Thyroid gland (tissue), 4 donors: ENCODE data around the gene KCNJ10. TPM values are rescaled to one million over a fixed set of nuclear protein-coding genes. Genes with fewer than 3 reads are reported as not detected.

ENCODE experiments used
- DNase-seq, 2 donors: peaks; one replicate each; pipeline ENCODE4 v3.0.0-alpha.2; 2019
- H3K27ac ChIP-seq, 3 donors: fragments of 200-600 bp; sonication (generic); 1 replicate in 2 of 3; 2 replicates in 1 of 3; pipeline ENCODE4 v1.5.1; 2016 to 2019; ENCODE audit warnings: mild to moderate bottlenecking in 1 of 3, moderate library complexity in 1 of 3
- H3K27me3 ChIP-seq: fragments of 200-600 bp; sonication (generic); one replicate; pipeline ENCODE4 v1.5.1; 2019
- H3K36me3 ChIP-seq, 2 donors: fragments of 200-600 bp; sonication (generic); one replicate each; pipeline ENCODE4 v1.5.1; 2016 to 2019
- H3K4me1 ChIP-seq, 2 donors: fragments of 200-600 bp; sonication (generic); one replicate each; pipeline ENCODE4 v1.5.1; 2017 to 2019
- H3K4me3 ChIP-seq, 3 donors: fragments of 200-600 bp; sonication (generic); replicated peaks in 1 of 3; 1 replicate in 2 of 3; 2 replicates in 1 of 3; pipeline ENCODE4 v1.5.1; 2016; ENCODE audit warnings: mild to moderate bottlenecking in 1 of 3
- H3K9me3 ChIP-seq: fragments of 200-600 bp; sonication (generic); one replicate; pipeline ENCODE4 v1.5.1; 2017
- CTCF ChIP-seq, 6 experiments: fragments of 200-600 bp in 3 of 6; fragments of 450-650 bp in 3 of 6; sonication (generic) in 3 of 6; IDR thresholded peaks; one replicate each; pipeline ENCODE4 v1.5.1; 2016 to 2019; ENCODE audit warnings: antibody characterized with exemption in 6 of 6, mild to moderate bottlenecking in 2 of 6, inconsistent platforms in 1 of 6, moderate library complexity in 1 of 6
- POLR2A ChIP-seq, 2 donors: fragments of 450-650 bp; IDR thresholded peaks; one replicate each; pipeline ENCODE4 v1.6.1; 2017; ENCODE audit warnings: antibody characterized with exemption in 2 of 2, mild to moderate bottlenecking in 2 of 2, moderate library complexity in 1 of 2
- WGBS, 2 donors: methylation state at CpG; one replicate each; pipeline ENCODE4 v1.1.5; 2017; 5-methylcytosine and 5-hydroxymethylcytosine counted together
- intact Hi-C: fragments of 100-400 bp; cut with DNase I; formaldehyde crosslinking; loops from one replicate; pipeline ENCODE4 v1.15.1; 2023
- total RNA-seq, 4 donors: library from RNA; depleted of rRNA; stranded (reverse); fragments of >200 nt; gene quantifications; one replicate each; pipeline ENCODE4 v1.2.3, GENCODE V29; 2016

The KCNJ10 gene
- total RNA-seq, 4 donors from 2014 or later = 0.13 to 0.45 (median 0.33) TPM; not detected in 1

DNA sequence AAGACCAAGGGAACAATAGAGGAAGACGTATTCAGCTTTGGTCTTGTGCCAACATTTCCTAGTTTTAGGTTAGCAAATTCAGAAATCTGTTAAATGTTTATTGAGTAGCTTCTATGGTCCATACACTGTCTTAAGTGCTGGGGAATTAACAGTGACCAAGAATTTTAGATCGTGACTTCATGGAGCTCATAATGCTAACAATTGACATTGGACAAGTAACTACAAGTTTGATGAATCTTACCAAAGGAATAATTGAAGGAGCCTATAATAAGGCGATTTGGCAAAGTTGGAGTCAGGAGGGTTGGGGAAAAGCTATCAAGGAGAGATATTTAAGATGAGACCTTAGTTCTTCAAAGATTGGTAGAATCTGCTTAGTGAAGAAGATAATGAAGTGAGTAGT is 114.5 kb downstream of the KCNJ10 start:
- H3K9me3 ChIP-seq = no peaks in the 10 kb centered on the region
- no peak overlapping the region for H3K27ac ChIP-seq
- no peak overlapping the region for H3K4me3 ChIP-seq
- no peaks in the 10 kb centered on the region for H3K36me3 ChIP-seq
- TF ChIP-seq CTCF (IDR thresholded peaks at IDR 0.05) = no peak
- no peak for TF ChIP-seq POLR2A (IDR thresholded peaks at IDR 0.05)
- no peaks in the 10 kb centered on the region for H3K27me3 ChIP-seq
- DNase-seq = no peak
- WGBS, 2 donors = 90 to 92% methylated on average over 3 of the region's 3 CpGs
- intact Hi-C loops = no loop called here
- no peaks in the 10 kb centered on the region for H3K4me1 ChIP-seq

GRCh38 chr1:159953536-159954515 is 116.1 kb downstream of the KCNJ10 start, which contains the start of gene SLAMF9:
TSS of gene SLAMF9 (minus strand) at chr1:159954237. CDS start at chr1:159954137, 100 bp downstream.
- no peak for DNase-seq
- no peaks in the 10 kb centered on the region for H3K36me3 ChIP-seq
- TF ChIP-seq CTCF (IDR thresholded peaks at IDR 0.05) (no peak), POLR2A (IDR thresholded peaks at IDR 0.05) (no peak)
- WGBS, 2 donors = 75 to 86% methylated on average over 11 of the region's 11 CpGs
- no peak within 1 kb of the TSS for H3K27ac ChIP-seq
- intact Hi-C loops = no loop called here
- no peaks in the 10 kb centered on the region for H3K27me3 ChIP-seq
- H3K9me3 ChIP-seq = no peaks in the 10 kb centered on the region
- peaks cover 6 to 8% of the 10 kb centered on the region in 2 donors for H3K4me1 ChIP-seq
- no peak within 1 kb of the TSS for H3K4me3 ChIP-seq

- Histone ChIP-seq H3K4me1 (peaks cover 12 to 17% of the 10 kb centered on the region in 2 donors), H3K27me3 (no peaks in the 10 kb centered on the region), H3K9me3 (no peaks in the 10 kb centered on the region), H3K36me3 (no peaks in the 10 kb centered on the region), H3K27ac (no peak overlapping the region), H3K4me3 (no peak overlapping the region)
- TF ChIP-seq CTCF (IDR thresholded peaks at IDR 0.05) = no peak
- TF ChIP-seq POLR2A (IDR thresholded peaks at IDR 0.05) = no peak
- intact Hi-C loops = no loop called here
- DNase-seq = no peak
- 77 to 91% methylated on average over 4 to 5 of the region's 5 CpGs for WGBS, 2 donors
Measured at GRCh38 chr1:159952932-159953331, 117.0 kb downstream of the KCNJ10 start.

DNA sequence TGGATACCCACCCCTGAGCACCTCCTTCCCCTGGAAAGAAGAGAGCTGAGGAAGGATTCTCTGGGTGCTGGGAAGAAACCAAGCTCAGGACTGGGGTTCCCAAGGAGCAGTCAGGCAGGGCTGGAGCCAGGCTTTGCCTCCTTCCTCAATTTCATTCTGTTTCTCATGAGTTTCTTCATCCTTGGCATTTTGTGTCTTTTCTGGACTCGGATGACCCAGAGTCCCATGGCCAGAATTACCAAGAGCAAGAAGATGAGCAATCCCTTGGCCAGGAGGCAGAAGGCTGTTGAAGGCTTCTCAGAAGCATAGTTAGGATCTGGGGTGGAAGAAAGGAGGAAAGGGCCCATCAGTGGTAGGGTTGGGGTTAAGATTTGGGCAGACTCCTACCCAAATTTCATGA is 118.4 kb downstream of the KCNJ10 start:
- Histone ChIP-seq H3K4me3 (no peak overlapping the region), H3K9me3 (no peaks in the 10 kb centered on the region), H3K27me3 (no peaks in the 10 kb centered on the region), H3K4me1 (peaks cover 18 to 26% of the 10 kb centered on the region in 2 donors), H3K27ac (no peak overlapping the region), H3K36me3 (no peaks in the 10 kb centered on the region)
- WGBS, 2 donors = 82 to 90% methylated on average over 1 of the region's 1 CpG
- intact Hi-C loops = no loop called here
- no peak for DNase-seq
- TF ChIP-seq POLR2A (IDR thresholded peaks at IDR 0.05) (no peak), CTCF (IDR thresholded peaks at IDR 0.05) (no peak)

DNA sequence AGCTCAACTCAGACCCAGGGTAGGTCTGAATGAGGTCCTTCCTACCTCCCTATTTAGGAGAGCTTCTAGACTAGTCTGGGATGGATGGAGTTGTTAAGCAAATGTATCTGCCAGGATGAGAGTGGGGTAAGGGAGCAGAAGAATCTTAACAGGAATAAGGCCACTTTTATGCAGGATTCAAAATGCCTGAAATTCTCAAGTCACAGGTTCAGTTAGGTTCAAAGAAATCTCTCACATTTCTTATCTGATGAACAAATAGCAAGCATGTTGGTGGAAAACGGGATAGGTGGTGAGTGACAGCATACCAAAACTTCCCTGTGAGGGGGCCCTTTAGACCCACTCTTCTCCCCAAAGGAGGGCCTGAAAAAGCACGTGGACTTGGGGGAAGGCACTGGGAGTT is 118.9 kb downstream of the KCNJ10 start:
- H3K36me3 ChIP-seq = no peaks in the 10 kb centered on the region
- no peak for DNase-seq
- intact Hi-C loops = no loop called here
- 63 to 75% methylated on average over 2 of the region's 2 CpGs for WGBS, 2 donors
- H3K4me3 ChIP-seq = no peak overlapping the region
- no peak for TF ChIP-seq CTCF (IDR thresholded peaks at IDR 0.05)
- no peak for TF ChIP-seq POLR2A (IDR thresholded peaks at IDR 0.05)
- H3K27me3 ChIP-seq = no peaks in the 10 kb centered on the region
- no peak overlapping the region for H3K27ac ChIP-seq
- H3K9me3 ChIP-seq = no peaks in the 10 kb centered on the region
- H3K4me1 ChIP-seq = peaks cover 24 to 32% of the 10 kb centered on the region in 2 donors
